HepG2 (cell line): ENCODE data around the gene TREH. TPM values are rescaled to one million over a fixed set of nuclear protein-coding genes. Genes with fewer than 3 reads are reported as not detected.

Source experiments
- AGO2 ChIP-seq: fragments of 200-400 bp; formaldehyde crosslinking; optimal IDR thresholded peaks from 2 replicates; pipeline ENCODE3; 2017; ENCODE audit warnings: mild to moderate bottlenecking, low read depth, low read length, moderate library complexity
- AKNA ChIP-seq: sonication (generic); formaldehyde crosslinking; IDR thresholded peaks from 2 replicates; pipeline ENCODE4 v1.4.0; 2020; ENCODE audit warnings: missing genetic modification reagents, borderline replicate concordance
- ARNT ChIP-seq: fragments of 450-650 bp; IDR thresholded peaks from 2 replicates; pipeline ENCODE4 v1.6.1; 2017
- ATF6 ChIP-seq: sonication (generic); formaldehyde crosslinking; conservative IDR thresholded peaks from 2 replicates; pipeline ENCODE4 v1.4.0; 2020; ENCODE audit warnings: missing genetic modification reagents
- ELK4 ChIP-seq: sonication (generic); formaldehyde crosslinking; IDR thresholded peaks from 2 replicates; pipeline ENCODE4 v1.9.0; 2021; ENCODE audit warnings: missing genetic modification reagents, borderline replicate concordance
- KDM1A ChIP-seq: IDR thresholded peaks from 2 replicates; pipeline ENCODE4 v1.6.1; 2016; ENCODE audit warnings: missing compliant biosample characterization
- NFYC ChIP-seq: IDR thresholded peaks from 2 replicates; pipeline ENCODE4 v1.6.1; 2016; ENCODE audit warnings: missing genetic modification reagents, missing compliant biosample characterization
- RNF2 ChIP-seq: fragments of 450-650 bp; conservative IDR thresholded peaks from 2 replicates; pipeline ENCODE4 v1.6.1; 2016; ENCODE audit warnings: low read depth
- TSC22D2 ChIP-seq: sonication (generic); formaldehyde crosslinking; IDR thresholded peaks from 2 replicates; pipeline ENCODE4 v1.5.1; 2020; ENCODE audit warnings: missing genetic modification reagents, mild to moderate bottlenecking, borderline replicate concordance
- ZFYVE20 ChIP-seq: sonication (generic); formaldehyde crosslinking; IDR thresholded peaks from 2 replicates; pipeline ENCODE4 v1.8.0; 2023; ENCODE audit warnings: low read depth, mild to moderate bottlenecking, moderate library complexity, missing genetic modification reagents, borderline replicate concordance
- ZNF3 ChIP-seq: IDR thresholded peaks from 2 replicates; pipeline ENCODE4 v1.7.0; 2017; ENCODE audit warnings: inconsistent platforms
- ZNF709 ChIP-seq: sonication (generic); formaldehyde crosslinking; IDR thresholded peaks from 2 replicates; pipeline ENCODE4 v1.5.0; 2020; ENCODE audit warnings: mild to moderate bottlenecking, missing genetic modification reagents
- ZNF790 ChIP-seq: sonication (generic); formaldehyde crosslinking; IDR thresholded peaks from 2 replicates; pipeline ENCODE4 v1.8.0; 2022; ENCODE audit warnings: missing genetic modification reagents, mild to moderate bottlenecking, borderline replicate concordance
- ZNF879 ChIP-seq: sonication (generic); formaldehyde crosslinking; IDR thresholded peaks from 2 replicates; pipeline ENCODE4 v1.8.1; 2023; ENCODE audit warnings: missing genetic modification reagents
- ZSCAN20 ChIP-seq: sonication (generic); formaldehyde crosslinking; IDR thresholded peaks from 2 replicates; pipeline ENCODE4 v1.4.0; 2020; ENCODE audit warnings: missing genetic modification reagents, mild to moderate bottlenecking, borderline replicate concordance
- ZUFSP ChIP-seq: sonication (generic); formaldehyde crosslinking; IDR thresholded peaks from 2 replicates; pipeline ENCODE4 v1.9.0; 2021; ENCODE audit warnings: missing genetic modification reagents, mild to moderate bottlenecking, borderline replicate concordance
- ZXDC ChIP-seq: sonication (generic); formaldehyde crosslinking; IDR thresholded peaks from 2 replicates; pipeline ENCODE4 v1.5.0; 2020; ENCODE audit warnings: mild to moderate bottlenecking, missing genetic modification reagents
- polyA plus RNA-seq, 8 experiments: library from polyadenylated mRNA; depleted of rRNA in 3 of 8; stranded (reverse) in 7 of 8; unstranded in 1 of 8; fragments of >200 nt; fragmentation: Illumina TruSeq in 4 of 8; extraction: Trizol in 4 of 8; gene quantifications; 2 replicates each; pipeline versions ENCODE4 v1.2.1 to v1.2.3, GENCODE V29; 2011 to 2016; ENCODE audit warnings: low read depth in 4 of 8, missing spikeins in 1 of 8, mixed read lengths in 1 of 8; ENCODE audit not compliant: insufficient read depth in 1 of 8
- total RNA-seq, 5 experiments: library from RNA; depleted of rRNA; stranded (reverse); fragments of >200 nt; fragmentation: Illumina TruSeq; extraction: Trizol; gene quantifications; 2 replicates each; pipeline ENCODE4 v1.2.3, GENCODE V29; 2016; ENCODE audit warnings: low read depth in 1 of 5

The TREH gene
- total and polyA plus RNA-seq, 2 of the 13 experiments (the other 11 are each of a cell fraction or from before 2014, with no cell fraction given): 0.53 to 0.86 TPM

GRCh38 chr11:118659314-118659952 lies 20.0 kb downstream of the TREH start (continued):
- TF ChIP-seq ZUFSP (CRISPR knock-in tag) (no peak), ZNF879 (no peak), KDM1A (CRISPR knock-in tag) (no peak), ARNT (no peak), ZFYVE20 (CRISPR knock-in tag) (no peak), ZSCAN20 (CRISPR knock-in tag) (no peak), AGO2 (peak; percentile 53), ZNF790 (CRISPR knock-in tag) (no peak), ZNF3 (CRISPR knock-in tag) (no peak), TSC22D2 (CRISPR knock-in tag) (peak; percentile 59; the same call in 1 of the 2 replicates), NFYC (CRISPR knock-in tag) (no peak), AKNA (CRISPR knock-in tag) (no peak), RNF2 (no peak), ZNF709 (CRISPR knock-in tag) (no peak), ATF6 (no peak), ELK4 (CRISPR knock-in tag) (no peak), ZXDC (CRISPR knock-in tag) (no peak)
